NT2/D1 (cell line): ENCODE data around the gene GCN1.

Source experiments
- SUZ12 ChIP-seq: IDR thresholded peaks from 2 replicates; pipeline ENCODE4 v1.6.1; 2011; ENCODE audit not compliant: insufficient read length, insufficient read depth; ENCODE audit errors: extremely low read depth
- YY1 ChIP-seq: IDR thresholded peaks from 2 replicates; pipeline ENCODE4 v1.6.1; 2011; ENCODE audit not compliant: insufficient read length, insufficient read depth
- ZNF274 ChIP-seq: IDR thresholded peaks from 2 replicates; pipeline ENCODE4 v1.6.1; 2011; ENCODE audit warnings: mild to moderate bottlenecking, low read depth, low read length

- TF ChIP-seq YY1 (no peak), SUZ12 (no peak), ZNF274 (no peak)
Measured at GRCh38 chr12:120223458-120224303, 29.2 kb upstream of the GCN1 start.
